Stimulated activated CD8-positive, alpha-beta memory T cell treated with anti-CD3 and anti-CD28 coated beads, Interleukin-15, amount 100 ng/mL, for 1 hour (primary cell): ENCODE measurements around the gene AGPAT2.

Source experiments
- DNase-seq: peaks from one replicate; pipeline ENCODE4 v3.0.0-alpha.2; 2020; ENCODE audit warnings: low read depth

AGPAT2 gene

DNA sequence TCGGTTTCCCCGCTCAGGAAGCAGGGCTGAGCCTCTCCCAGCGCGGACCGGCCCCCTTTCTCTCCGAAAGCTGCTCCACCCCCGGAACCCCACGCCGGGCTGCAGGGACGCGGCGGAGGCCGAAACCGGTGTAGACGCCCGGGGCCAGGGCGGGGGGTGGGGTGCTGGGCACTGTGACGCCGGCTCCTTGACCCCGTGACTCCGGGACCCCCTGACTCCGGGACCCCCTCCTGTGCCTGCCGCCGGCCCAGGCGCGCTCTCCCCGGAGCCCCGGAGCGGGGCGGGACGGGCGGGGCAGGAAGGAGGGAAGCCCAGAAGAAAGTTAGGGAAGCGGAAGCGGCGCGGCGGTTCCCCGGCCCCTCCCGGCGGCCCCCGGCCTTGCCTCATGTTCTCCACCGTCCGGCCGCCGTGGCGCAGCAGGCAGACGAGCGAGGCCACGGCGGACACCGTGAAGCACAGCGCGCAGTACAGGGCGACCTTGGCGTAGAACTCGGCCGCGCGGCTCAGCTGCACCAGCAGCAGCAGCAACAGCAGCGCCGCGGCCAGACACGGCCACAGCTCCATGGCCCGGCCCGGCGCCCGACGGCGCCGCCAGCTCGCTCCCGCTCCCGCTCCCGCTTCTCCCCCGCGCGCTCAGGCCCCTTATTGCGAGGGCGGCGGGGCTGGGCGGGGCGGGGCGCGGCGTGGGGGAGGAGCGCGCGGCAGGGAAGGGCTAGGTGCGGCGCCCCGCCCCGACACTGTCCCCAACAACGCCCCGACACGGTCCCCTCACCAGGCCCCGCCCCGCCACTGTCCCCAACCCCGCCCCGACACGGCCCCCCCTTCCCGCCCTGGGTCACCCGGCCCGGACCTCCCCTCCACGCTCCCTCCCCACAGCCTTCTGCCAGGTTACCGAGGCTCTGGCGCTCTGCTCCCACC is at the start of gene AGPAT2:
AGPAT2 (minus strand) TSS at position 664 of the 918 bp plus-strand sequence; CDS start at position 564, 100 bp downstream.
- peak; percentile 38 for DNase-seq

DNA sequence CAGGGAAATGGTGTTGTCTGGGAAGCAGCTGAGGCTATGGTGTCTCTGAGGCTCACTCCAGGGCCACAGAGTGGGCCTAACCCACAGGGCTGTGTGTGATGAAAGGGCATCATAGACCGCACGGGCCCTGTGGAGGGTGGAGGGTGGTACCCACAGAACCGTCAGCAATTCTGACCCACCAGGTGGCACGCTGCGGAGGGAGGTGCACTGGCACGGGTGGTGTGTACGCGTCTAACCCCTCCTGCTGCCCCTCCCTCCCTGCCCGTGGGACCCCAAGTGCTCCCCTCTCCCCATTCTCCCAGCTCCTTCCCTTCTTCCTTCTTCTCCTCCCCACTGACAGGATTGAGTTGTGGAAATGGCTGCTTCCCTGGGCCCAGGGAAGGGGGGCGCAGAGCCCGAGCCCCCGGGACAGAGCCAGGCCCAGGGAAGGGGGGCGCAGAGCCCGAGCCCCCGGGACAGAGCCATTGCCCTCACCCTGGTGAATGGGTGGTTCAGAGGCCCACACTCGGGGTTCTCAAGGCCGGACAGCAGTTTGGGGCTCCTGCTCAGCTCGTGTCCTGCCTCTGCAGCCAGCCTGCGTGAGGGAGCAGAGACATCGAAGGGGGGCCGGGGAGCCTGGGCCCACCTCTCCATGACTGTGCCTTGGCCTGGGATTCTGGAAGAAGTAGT is 48.7 kb upstream of the AGPAT2 start:
- no peak for DNase-seq

DNA sequence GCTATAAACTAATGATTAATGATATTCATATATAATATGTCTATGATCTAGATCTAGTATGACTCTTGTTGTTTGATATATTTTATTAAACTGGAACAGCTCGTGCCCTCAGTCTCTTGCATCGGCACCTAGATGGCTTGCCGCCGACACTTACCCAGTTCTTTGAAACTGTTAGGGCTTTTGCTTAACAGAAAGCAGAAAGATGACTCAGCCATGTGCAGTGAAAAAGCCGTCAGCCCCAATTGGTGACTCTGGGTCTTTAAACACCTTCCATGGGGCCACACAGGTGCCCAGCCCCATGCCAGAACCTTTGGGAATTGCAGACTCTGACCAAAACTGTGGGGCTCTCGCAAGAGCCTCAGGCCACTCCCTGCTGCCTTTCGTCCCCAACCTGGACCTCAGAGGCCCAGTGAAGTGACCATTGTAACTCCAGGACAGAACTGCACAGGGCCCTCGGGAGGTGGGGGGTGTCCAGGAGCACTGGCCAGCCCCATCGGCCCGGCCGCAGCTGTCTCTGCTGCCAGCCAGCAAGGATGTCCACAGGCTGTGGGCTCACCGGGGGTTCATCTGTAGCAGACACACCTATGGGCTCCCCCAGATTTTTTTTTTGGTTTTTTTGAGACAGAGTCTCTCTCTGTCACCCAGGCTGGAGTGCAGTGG is 47.7 kb upstream of the AGPAT2 start:
- no peak for DNase-seq

DNA sequence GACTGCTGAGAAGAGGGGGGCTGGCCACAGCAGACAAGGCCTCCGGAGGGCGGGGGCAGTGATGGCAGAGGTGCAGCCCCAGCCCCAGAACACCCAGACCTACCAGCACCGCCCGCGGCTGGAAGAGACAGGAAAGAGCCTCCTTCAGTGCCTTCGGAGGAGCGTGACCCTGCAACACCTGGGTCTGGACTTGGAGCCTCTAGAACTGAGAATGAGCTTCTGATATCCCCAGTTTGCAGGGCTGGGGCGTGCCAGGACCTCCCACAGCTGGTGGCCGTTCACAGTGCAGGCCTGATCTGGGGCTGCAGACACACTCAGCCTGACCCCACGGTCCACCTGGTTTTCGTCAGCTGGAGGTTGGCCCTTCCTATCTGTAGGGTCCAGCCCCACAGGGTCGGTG is 46.4 kb upstream of the AGPAT2 start:
- no peak for DNase-seq

DNA sequence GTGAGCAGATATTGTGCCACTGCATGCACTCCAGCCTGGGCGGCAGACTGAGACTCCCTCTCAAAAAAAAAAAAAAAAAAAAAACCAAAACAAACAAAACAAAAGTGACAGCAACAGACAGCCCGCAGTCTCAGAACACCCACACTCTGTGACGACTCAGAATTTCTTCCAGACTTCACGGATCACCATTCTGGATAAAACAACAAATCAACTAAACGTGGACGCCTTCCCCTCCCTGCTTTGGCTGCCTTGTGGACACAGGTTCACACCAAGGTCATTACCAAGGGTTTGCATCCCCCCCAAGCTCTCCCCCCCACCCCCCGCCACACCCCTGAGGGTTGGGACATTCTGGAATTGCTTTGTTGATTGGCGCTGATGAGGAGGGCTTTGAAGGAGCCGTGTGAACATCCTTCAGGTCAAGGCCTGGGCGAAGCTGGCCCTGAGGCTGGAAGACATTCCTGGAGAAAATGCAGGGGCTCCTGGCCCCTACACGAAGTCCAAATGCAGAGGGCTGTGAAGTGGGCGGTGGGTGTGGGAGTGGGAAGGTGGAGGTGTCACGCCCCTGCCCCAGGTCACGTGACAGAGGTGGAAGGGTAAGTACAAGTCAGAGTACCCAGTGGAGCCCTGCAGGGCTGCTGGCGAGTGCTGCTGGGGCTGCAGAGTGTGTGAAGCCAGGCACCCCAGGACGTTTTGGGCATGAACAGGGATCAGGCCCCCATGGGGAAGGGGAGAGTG is 45.4 kb upstream of the AGPAT2 start:
- no peak for DNase-seq

DNA sequence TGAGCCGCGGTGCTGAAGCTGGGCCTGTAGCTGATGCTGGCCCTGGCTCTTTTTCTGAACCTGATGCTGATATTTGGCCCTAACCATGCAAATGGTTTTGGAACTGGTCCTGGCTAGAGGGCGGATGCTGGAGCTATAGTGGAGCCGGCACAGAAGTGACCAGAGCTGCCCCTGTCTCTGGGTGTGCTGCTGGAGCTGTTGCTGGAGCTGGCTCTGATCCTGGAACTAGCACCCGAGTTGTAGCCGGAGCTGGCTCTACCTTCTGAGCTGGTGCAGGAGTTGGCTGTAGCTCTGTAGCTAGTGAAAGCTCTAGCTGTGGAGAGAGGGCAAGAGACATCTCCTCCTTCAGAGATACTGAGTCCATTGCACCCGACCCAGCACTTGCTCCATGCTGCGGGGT is 42.7 kb upstream of the AGPAT2 start:
- no peak for DNase-seq

DNA sequence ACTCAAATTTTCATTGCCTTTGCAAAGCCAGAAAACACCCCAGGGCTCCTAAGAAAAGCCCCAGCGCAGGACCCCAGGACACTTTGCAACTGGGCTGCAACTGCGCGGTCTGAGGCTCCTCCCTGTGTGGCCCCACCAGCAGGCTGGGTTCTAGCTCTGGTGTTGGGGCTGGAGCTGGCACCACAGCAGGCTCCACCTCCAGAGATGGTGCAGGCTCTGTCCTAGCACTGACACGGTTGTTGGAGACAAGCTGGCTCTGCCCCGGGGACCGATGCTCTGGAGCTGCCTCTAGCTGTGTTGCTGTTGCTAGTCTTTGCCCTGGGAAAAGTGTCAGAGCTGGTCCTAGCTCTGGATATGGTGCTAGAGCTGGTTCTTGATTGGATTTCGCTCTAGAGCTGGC is 41.9 kb upstream of the AGPAT2 start:
- DNase-seq = no peak

DNA sequence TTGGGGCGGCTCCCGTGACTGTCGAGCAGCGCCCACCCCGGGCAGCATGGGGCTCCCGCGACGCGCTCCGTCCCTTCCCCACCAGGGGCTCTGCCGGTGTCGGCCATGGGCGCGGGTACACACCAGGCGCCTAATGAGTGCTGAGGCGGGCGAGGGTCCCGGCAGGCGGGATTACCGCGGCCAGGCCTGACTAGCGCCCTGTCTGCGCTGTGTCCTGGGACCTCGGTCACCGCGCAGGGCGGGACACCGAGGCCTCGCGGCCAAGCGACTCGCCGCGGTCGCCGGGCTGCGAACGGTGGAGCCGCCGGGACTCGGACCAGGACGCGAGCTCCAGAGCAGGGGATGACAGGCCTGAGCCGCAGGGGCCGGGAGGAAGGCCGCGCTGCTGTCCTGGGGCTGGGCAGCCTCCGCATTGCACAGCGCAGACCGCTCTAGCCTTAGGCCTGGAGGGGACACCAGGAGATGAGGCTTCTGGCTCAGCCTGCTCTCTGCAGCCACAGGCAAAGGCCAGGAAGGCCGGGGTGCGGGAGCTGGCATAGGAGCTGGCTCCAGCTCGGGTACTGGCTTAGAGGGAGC is 41.4 kb upstream of the AGPAT2 start:
- DNase-seq = no peak

DNA sequence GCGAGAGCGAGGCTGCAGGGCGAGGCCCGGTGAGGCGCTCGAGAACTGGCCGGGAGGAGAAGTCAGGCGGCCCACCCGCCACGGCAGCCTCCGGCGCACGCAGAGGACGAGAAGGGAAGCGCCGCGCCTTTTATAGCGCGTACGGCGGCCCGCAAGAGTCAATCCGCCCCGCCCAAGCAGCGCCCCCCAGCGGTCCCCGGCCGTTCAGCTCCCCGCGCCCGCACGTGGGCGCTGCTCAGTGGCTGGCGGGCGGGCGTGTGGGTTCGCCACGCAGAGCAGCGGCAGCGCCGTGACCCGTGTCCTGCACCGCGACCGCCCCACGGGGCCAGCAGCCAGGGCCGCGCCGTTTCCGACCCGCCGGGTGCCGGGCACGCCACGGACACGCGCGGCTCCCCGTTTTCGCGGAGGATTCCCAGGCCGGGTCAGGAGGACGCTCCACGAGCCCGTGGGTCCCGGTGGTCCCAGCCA is 40.9 kb upstream of the AGPAT2 start:
- peak; percentile 84 for DNase-seq

DNA sequence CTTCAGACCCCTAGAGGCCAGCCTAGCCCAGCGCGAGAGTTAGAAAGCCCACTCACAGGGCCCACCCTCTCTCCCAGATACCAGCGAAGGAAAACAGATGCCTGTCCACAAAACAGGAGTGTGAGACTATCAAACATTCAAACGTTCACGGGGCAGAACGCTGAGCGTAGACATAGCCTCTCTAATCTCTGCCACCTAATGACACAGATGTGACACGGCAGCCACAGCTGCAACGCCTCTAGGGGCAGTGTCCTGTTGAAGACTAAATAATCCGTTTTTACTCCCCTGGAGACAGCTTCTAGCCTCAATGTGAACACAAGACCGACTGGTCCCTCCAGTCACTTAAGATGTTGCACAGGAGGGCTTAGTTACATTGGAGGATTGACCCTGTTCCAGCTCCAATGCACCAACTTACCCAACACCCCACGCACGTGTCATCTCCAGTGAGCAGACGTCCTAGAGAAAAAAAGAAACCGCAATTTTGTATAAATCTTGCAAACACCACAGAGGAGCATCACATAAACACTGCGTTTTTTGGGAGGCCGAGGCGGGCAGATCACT is 39.5 kb upstream of the AGPAT2 start:
- DNase-seq = no peak

DNA sequence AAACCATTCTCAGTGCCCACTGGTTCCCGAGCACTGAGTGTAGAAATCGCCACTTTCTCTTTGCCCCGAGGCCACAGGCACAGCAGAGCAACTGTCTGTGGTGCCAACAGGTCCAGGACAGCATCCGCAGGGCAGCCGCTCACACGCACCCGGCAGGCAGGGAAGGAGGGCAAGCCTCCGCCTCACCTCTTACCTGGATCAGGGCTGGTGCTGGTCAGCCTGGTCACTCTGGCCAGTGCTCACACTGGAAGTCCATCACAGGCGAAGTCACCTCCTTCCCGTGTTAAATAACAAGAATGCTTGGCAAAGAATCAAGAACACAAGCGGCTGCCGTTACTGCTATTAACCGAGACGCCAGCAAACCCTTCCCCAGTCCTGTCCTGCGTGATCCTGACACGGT is 38.9 kb upstream of the AGPAT2 start:
- DNase-seq = no peak

DNA sequence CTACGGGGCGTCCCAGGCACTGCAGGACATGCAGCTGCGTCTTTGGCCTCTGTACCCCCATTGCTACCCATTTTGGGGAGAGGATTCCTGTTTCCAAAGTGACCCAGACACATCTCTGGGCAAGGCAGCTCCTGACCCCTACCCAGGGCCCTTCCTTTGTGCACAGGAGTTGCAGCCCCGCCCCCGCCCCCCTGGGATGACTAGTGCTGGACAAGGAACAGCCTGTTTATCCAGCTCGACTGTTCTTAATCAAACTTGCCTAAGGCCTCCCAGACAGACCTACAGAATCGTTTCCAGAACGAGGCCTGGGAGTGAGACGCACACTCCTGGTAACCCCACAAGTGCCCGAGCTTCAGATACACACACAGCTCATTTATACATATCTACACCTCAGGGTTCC is 38.4 kb upstream of the AGPAT2 start:
- no peak for DNase-seq

DNA sequence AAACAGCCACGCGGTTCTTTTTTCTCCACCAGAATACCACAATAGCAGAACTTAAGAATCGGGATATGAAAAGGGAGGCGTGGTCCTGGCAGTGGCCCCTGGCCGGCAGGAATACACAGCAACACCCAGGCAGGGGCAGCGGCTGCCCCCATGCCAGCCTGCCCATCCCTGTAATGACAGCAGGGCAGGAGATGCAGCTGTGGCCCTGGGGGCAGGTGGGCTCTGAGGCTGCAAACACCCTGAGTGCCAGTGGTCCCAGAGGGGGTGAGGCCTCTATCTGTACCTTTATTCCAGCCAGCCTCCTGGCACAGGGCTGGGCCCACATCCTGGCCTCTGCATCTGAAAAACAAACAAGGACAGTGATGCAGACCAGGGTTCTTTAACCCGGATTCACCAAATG is 37.5 kb upstream of the AGPAT2 start:
- no peak for DNase-seq

DNA sequence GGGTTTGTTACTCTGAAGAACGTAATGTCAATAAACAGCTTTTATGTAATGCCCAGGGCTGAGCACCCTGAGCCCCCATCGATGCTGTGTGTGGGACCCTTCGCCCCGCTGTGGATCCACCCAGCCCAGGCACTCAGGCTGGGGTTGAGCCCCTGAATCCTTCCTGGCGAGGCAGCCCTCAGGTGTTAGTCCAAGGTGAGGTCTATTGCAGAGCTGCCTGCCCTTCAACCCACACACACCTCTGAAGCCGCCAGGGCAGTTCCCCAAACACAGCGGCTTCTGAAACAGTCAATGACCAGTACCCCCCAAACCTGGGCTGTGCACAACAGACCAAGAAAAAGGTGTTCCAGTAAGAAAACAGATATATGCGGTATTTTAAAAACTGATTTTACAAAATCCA is 36.7 kb upstream of the AGPAT2 start:
- no peak for DNase-seq

DNA sequence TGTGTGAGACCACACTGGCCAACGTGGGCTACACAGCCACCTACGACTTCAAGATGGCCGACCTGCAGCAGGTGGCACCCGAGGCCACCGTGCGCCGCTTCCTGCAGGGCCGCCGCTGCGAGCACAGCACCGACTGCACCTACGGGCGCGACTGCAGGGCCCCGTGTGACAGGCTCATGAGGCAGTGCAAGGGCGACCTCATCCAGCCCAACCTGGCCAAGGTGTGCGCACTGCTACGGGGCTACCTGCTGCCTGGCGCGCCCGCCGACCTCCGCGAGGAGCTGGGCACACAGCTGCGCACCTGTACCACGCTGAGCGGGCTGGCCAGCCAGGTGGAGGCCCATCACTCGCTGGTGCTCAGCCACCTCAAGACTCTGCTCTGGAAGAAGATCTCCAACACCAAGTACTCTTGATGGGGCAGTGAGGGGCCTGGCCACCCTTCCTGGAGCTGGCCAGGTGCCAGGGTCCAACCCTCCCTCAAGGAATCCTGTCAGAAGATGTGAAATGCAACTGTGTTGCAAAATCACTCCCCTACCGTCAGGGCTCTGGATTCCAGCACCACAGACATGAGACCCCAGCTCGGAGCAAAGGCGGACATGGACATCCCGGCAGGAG is 36.2 kb upstream of the AGPAT2 start:
- no peak for DNase-seq

DNA sequence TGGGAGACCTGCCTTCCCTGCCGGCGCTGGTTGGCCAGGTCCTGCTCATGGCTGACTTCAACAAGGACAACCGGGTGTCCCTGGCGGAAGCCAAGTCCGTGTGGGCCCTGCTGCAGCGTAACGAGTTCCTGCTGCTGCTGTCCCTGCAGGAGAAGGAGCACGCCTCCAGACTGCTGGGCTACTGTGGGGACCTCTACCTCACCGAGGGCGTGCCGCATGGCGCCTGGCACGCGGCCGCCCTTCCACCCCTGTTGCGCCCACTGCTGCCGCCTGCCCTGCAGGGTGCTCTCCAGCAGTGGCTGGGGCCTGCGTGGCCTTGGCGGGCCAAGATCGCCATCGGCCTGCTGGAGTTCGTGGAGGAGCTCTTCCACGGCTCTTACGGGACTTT is 35.7 kb upstream of the AGPAT2 start:
- DNase-seq = no peak

DNA sequence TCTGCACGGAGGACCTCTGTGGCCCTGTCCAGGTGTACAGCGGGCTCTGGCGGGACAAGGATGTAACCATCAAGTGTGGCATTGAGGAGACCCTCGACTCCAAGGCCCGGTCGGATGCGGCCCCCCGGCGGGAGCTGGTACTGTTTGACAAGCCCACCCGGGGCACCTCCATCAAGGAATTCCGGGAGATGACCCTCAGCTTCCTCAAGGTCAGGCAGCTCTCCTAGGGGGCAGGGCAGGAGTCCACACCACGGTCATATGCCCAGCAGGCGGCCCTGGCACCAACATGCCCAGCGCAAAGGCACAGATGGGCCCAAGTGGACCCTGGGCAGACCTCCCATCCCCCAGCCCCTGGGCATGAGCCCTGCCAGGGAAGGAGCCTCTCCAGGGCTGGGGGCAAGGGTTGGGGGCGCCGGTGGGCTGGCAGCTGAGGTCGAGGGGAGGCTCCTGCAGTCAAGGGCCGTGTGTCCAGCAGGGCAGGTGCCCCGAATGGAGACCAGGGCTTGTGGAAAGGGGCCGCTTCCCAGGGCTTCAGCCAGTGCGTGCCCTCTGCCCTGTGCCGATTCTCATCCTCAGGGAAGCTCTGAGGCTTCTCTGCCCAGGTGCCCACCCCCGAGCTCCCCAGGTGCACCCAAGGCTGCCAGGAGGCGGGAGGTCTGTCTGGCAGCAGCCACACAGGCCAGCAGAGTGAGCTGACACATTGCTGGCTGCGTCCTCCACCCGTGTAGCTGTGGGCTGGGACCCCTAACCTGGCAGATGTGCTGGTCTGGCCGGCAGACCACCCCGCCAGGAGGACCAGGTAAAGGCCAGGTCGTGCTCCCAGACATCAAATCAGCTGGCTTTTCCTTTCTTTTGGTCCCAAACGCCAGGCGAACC is 35.1 kb upstream of the AGPAT2 start:
- DNase-seq = no peak

DNA sequence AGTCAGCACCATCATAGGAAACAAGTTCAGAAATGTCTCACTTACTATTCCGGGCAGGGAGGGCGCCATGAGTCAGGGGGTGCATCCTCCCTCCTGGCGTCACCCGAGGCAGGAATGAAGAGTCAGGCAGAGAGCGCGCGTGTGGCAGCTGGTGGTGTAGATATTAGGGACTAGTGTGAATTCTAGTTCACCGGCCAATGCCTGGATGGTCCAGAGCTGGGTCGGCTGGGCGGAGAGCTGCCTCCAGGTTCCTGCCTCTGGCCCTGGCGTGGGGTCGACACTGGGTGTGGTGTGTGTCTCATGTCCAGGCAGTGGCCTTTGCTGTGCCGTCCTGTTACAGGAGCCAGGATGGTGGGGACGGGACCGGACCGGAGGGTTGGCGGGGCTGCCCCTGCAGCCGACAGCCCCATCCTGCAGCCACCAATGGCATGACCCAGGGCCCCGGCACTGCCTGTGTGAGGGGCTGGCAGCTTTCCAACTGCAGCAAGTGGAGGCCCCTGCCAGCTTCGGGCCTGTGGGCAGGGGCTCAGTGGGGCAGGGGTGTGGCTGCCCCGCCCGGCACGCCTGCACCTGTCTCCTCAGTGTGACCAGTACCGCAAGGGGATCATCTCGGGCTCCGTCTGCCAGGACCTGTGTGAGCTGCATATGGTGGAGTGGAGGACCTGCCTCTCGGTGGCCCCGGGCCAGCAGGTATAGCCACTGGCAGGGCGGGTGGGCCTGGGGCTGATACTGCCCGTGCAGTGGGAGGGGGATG is 34.3 kb upstream of the AGPAT2 start:
- DNase-seq = no peak

DNA sequence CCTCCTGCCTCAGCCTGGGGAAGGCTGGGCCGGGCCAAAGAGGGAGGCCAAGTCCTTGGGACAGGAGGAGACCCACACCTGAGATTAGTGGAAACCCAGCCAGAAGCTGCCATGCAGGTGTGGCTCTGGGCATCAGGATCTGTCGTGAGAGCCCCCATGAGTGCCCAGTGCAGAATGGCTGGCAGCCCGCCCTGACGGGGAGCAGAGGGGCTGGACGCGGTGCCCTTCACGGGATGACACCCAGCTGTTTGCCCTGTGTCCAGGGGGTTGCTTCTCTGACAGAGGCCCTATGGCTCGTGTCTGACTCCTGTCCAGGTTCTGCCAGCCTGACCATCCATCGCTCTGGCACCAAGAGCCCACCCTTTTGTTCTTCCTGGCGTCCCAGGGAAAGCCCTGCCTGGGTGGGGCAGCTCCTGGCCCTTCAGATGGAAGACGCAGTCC is 33.7 kb upstream of the AGPAT2 start:
- no peak for DNase-seq
